ENCODE data around the gene RPS6KA5. TPM values are rescaled to one million over a fixed set of nuclear protein-coding genes. Genes with fewer than 3 reads are reported as not detected.

RPS6KA5 gene
- total and polyA plus RNA-seq, 2 donors (not counting 1 experiment from before 2014, with no cell fraction given): 0.59 to 2.0 TPM

- H2AFZ ChIP-seq (ENCODE audit: low read length): no peak overlapping the region
- DNase-seq (ENCODE audit: low read depth in 2 of 2): no peak
- no peaks in the 10 kb centered on the region for H4K20me1 ChIP-seq (ENCODE audit: control insufficient read depth, extremely low read depth, insufficient read depth, low read length)
- no peak overlapping the region for H3K4me3 ChIP-seq (replicated peaks in 1 of 4; ENCODE audit: control extremely low read depth in 1 of 4, insufficient read depth in 1 of 4, low read depth in 3 of 4, low read length in 4 of 4)
- no peaks in the 10 kb centered on the region for H3K36me3 ChIP-seq (ENCODE audit: control insufficient read depth, insufficient read depth, low read length)
- H3K9me3 ChIP-seq (ENCODE audit: control insufficient read depth, insufficient read depth, low read depth, low read length): no peaks in the 10 kb centered on the region
- no peaks in the 10 kb centered on the region for H3K4me1 ChIP-seq (ENCODE audit: control insufficient read depth, extremely low read depth, insufficient read depth, low read length)
- no peak for TF ChIP-seq EZH2 (IDR thresholded peaks at IDR 0.05; ENCODE audit: low read length, missing control alignments)
- TF ChIP-seq CTCF (conservative IDR thresholded peaks at IDR 0.05 in 1 of 2, IDR thresholded peaks at IDR 0.05 in 1 of 2; ENCODE audit: low read depth in 1 of 2, low read length in 2 of 2): no peak
- H3K4me2 ChIP-seq (ENCODE audit: extremely low read depth, insufficient read depth, low read length): no peak overlapping the region
- H3K27me3 ChIP-seq (ENCODE audit: control insufficient read depth, insufficient read depth, low read length): no peaks in the 10 kb centered on the region
- H3K27ac ChIP-seq (ENCODE audit: insufficient read depth, low read length): no peak overlapping the region
- H3K79me2 ChIP-seq (ENCODE audit: control insufficient read depth, insufficient read depth, low read length): no peaks in the 10 kb centered on the region
- H3K9ac ChIP-seq (ENCODE audit: insufficient read depth, low read length): no peak overlapping the region
Observed at GRCh38 chr14:91067186-91067585, 6.7 kb upstream of the RPS6KA5 start.

GRCh38 chr14:91065266-91065665 lies 4.8 kb upstream of the RPS6KA5 start:
- peaks cover 3% of the 10 kb centered on the region for H3K4me1 ChIP-seq (ENCODE audit: control insufficient read depth, extremely low read depth, insufficient read depth, low read length)
- TF ChIP-seq EZH2 (IDR thresholded peaks at IDR 0.05; ENCODE audit: low read length, missing control alignments) (no peak), CTCF (conservative IDR thresholded peaks at IDR 0.05 in 1 of 2, IDR thresholded peaks at IDR 0.05 in 1 of 2; ENCODE audit: low read depth in 1 of 2, low read length in 2 of 2) (no peak)
- no peaks in the 10 kb centered on the region for H3K79me2 ChIP-seq (ENCODE audit: control insufficient read depth, insufficient read depth, low read length)
- no peak overlapping the region for H3K4me2 ChIP-seq (ENCODE audit: extremely low read depth, insufficient read depth, low read length)
- no peaks in the 10 kb centered on the region for H4K20me1 ChIP-seq (ENCODE audit: control insufficient read depth, extremely low read depth, insufficient read depth, low read length)
- no peaks in the 10 kb centered on the region for H3K36me3 ChIP-seq (ENCODE audit: control insufficient read depth, insufficient read depth, low read length)
- H3K4me3 ChIP-seq (replicated peaks in 1 of 4; ENCODE audit: control extremely low read depth in 1 of 4, insufficient read depth in 1 of 4, low read depth in 3 of 4, low read length in 4 of 4): no peak overlapping the region
- H3K27ac ChIP-seq (ENCODE audit: insufficient read depth, low read length): no peak overlapping the region
- H3K27me3 ChIP-seq (ENCODE audit: control insufficient read depth, insufficient read depth, low read length): no peaks in the 10 kb centered on the region
- H2AFZ ChIP-seq (ENCODE audit: low read length): no peak overlapping the region
- DNase-seq (ENCODE audit: low read depth in 2 of 2): no peak
- no peak overlapping the region for H3K9ac ChIP-seq (ENCODE audit: insufficient read depth, low read length)
- no peaks in the 10 kb centered on the region for H3K9me3 ChIP-seq (ENCODE audit: control insufficient read depth, insufficient read depth, low read depth, low read length)

- no peak overlapping the region for H3K4me2 ChIP-seq (ENCODE audit: extremely low read depth, insufficient read depth, low read length)
- H2AFZ ChIP-seq (ENCODE audit: low read length): no peak overlapping the region
- H3K4me3 ChIP-seq (replicated peaks in 1 of 4; ENCODE audit: control extremely low read depth in 1 of 4, insufficient read depth in 1 of 4, low read depth in 3 of 4, low read length in 4 of 4): no peak overlapping the region
- H3K27me3 ChIP-seq (ENCODE audit: control insufficient read depth, insufficient read depth, low read length): no peaks in the 10 kb centered on the region
- H3K4me1 ChIP-seq (ENCODE audit: control insufficient read depth, extremely low read depth, insufficient read depth, low read length): peaks cover 3% of the 10 kb centered on the region
- no peaks in the 10 kb centered on the region for H3K36me3 ChIP-seq (ENCODE audit: control insufficient read depth, insufficient read depth, low read length)
- no peak for TF ChIP-seq CTCF (conservative IDR thresholded peaks at IDR 0.05 in 1 of 2, IDR thresholded peaks at IDR 0.05 in 1 of 2; ENCODE audit: low read depth in 1 of 2, low read length in 2 of 2)
- TF ChIP-seq EZH2 (IDR thresholded peaks at IDR 0.05; ENCODE audit: low read length, missing control alignments): no peak
- DNase-seq (ENCODE audit: low read depth in 2 of 2): no peak
- no peaks in the 10 kb centered on the region for H3K79me2 ChIP-seq (ENCODE audit: control insufficient read depth, insufficient read depth, low read length)
- no peaks in the 10 kb centered on the region for H4K20me1 ChIP-seq (ENCODE audit: control insufficient read depth, extremely low read depth, insufficient read depth, low read length)
- no peak overlapping the region for H3K27ac ChIP-seq (ENCODE audit: insufficient read depth, low read length)
- no peak overlapping the region for H3K9ac ChIP-seq (ENCODE audit: insufficient read depth, low read length)
- H3K9me3 ChIP-seq (ENCODE audit: control insufficient read depth, insufficient read depth, low read depth, low read length): no peaks in the 10 kb centered on the region
Observed at GRCh38 chr14:91063119-91063518, 2.7 kb upstream of the RPS6KA5 start.
